Measurements from ENCODE around the gene HOMER2. TPM values are rescaled to one million over a fixed set of nuclear protein-coding genes. Genes with fewer than 3 reads are reported as not detected.

Gene HOMER2
- total and polyA plus RNA-seq, 2 of the 4 experiments (the other 2 are of a cell fraction), result 0.54 to 0.79 TPM

- dilution Hi-C loops (cut with HindIII; ENCODE audit: low sequenced_read_pairs, unreplicated experiment), result no loop called here
- Histone ChIP-seq H4K20me1 (ENCODE audit: insufficient read depth, low read length) (no peaks in the 10 kb centered on the region), H2BK5ac (ENCODE audit: low read depth, low read length, poor library complexity, severe bottlenecking) (no peak overlapping the region), H3K18ac (ENCODE audit: low read depth, low read length) (no peak overlapping the region), H3K27ac (ENCODE audit: insufficient read depth, low read length) (no peak overlapping the region), H3K27me3 (ENCODE audit: control insufficient read depth, insufficient read depth, low read length) (peaks cover 24% of the 10 kb centered on the region), H2BK15ac (ENCODE audit: low read depth, low read length) (no peak overlapping the region), H2BK20ac (ENCODE audit: low read depth, low read length) (no peak overlapping the region), H2AK5ac (ENCODE audit: low read depth, low read length) (no peak overlapping the region), H3K9me3 (ENCODE audit: control insufficient read depth, insufficient read depth, low read length) (no peaks in the 10 kb centered on the region), H3K9me1 (ENCODE audit: insufficient read depth, low read length) (no peaks in the 10 kb centered on the region), H4K91ac (ENCODE audit: insufficient read depth, low read depth, low read length) (no peak overlapping the region), H2AK9ac (replicated peaks; ENCODE audit: low read depth, low read length, poor library complexity) (no peak overlapping the region), H3K9ac (ENCODE audit: low read depth, low read length) (no peak overlapping the region), H3K4me1 (ENCODE audit: control insufficient read depth, insufficient read depth, low read length) (no peaks in the 10 kb centered on the region), H3K4me3 (ENCODE audit: insufficient read depth, low read depth, low read length) (no peak overlapping the region), H2AFZ (replicated peaks; ENCODE audit: low read length, poor library complexity) (no peak overlapping the region), H4K8ac (ENCODE audit: low read depth in 2 of 2, low read length in 2 of 2) (no peak overlapping the region), H3K36me3 (ENCODE audit: control insufficient read depth, insufficient read depth, low read length) (no peaks in the 10 kb centered on the region), H3K4me2 (ENCODE audit: low read depth, low read length) (no peak overlapping the region), H3K23ac (ENCODE audit: low read depth, low read length) (no peak overlapping the region), H3K4ac (ENCODE audit: low read depth, low read length) (no peak overlapping the region), H3K79me1 (ENCODE audit: low read depth in 1 of 2, low read length in 2 of 2) (no peaks in the 10 kb centered on the region), H4K5ac (ENCODE audit: low read depth, low read length) (no peak overlapping the region), H2BK120ac (ENCODE audit: low read depth, low read length) (no peak overlapping the region), H3K56ac (ENCODE audit: extremely low read depth, insufficient read depth, low read length) (no peak overlapping the region), H3K14ac (replicated peaks; ENCODE audit: low read depth, low read length) (no peak overlapping the region)
- BruUV-seq (replicated peaks), result no TSS peak
- ChIA-PET POLR2A (ENCODE audit: unreplicated experiment) (no interaction called here), CTCF (no interaction called here)
- no CpG with 5 or more reads among the region's 1 CpG for WGBS, 2 experiments (ENCODE audit: extremely low coverage in 2 of 2, insufficient read length in 1 of 2)
- intact Hi-C loops (cut with micrococcal nuclease), result no loop called here
- in situ Hi-C loops (cut with MboI; ENCODE audit: low sequenced_read_pairs), result no loop called here
- no peak for DNase-seq
- ATAC-seq (ENCODE audit: low read depth), result no peak
- TF ChIP-seq USF2 (IDR thresholded peaks at IDR 0.05; ENCODE audit: low read depth, low read length) (no peak), MAFK (IDR thresholded peaks at IDR 0.05; ENCODE audit: low read depth, low read length) (no peak)
These were observed 150.0 kb downstream of the HOMER2 start for GRCh38 chr15:82802497-82802896.
